Measurements from ENCODE around the gene GRIN1. TPM values are rescaled to one million over a fixed set of nuclear protein-coding genes. Genes with fewer than 3 reads are reported as not detected.

The GRIN1 gene
- total and polyA plus RNA-seq, 10 of the 15 experiments (the other 5 are each of a cell fraction or from before 2014, with no cell fraction given) = 0.05 to 0.10 (median 0.06) TPM; not detected in 6

DNA sequence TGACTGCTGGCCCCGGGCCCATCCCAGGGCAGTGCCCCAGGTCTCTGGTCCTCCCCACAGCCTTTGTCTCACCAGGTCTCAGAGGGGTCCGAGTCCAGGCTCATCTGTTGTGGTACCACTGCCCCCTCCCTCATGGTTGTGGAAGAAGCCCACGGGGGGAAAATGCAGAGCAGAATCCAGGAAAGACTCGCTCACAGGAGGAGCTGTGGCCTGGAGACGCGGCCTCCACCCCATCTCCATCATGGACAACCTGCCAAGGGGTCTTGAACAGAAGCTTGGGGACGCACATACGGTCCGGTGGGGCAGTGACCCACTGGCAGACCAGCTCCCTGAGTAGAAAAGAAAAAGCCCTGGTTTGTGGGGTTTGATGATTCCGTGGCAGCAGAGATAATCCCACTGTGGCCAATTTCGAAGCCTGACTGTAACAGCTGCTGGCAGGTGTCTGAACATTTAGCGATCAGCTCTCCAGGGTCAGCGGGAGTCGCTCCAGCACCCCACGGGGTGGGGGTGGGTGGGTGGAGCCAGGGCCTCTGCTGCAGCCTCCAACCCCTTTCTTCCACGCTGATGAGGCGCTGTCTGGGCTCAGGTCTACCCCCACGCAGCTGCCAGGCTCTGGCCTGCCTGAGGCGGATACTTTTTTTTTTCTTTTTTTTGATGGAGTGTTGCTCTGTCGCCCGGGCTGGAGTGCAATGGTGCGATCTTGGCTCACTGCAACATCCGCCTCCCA, 1.9 kb upstream of the GRIN1 start:
- Histone ChIP-seq H3K27ac (ENCODE audit: control insufficient read depth, insufficient read depth) (no peak overlapping the region), H3K27me3 (replicated peaks in 1 of 2; ENCODE audit: control insufficient read depth in 2 of 2, insufficient read depth in 2 of 2, low read length in 1 of 2) (peaks cover 10 to 14% of the 10 kb centered on the region in 2 experiments), H3K4me3 (no peak overlapping the region), H3K4me2 (ENCODE audit: control insufficient read depth, insufficient read depth) (no peak overlapping the region), H3K9me3 (replicated peaks; ENCODE audit: control insufficient read depth, insufficient read depth, low read length) (no peaks in the 10 kb centered on the region; the same call in 2 of the 3 replicates), H3K79me2 (ENCODE audit: control insufficient read depth, insufficient read depth, low read length) (no peaks in the 10 kb centered on the region), H4K20me1 (ENCODE audit: control insufficient read depth, insufficient read depth) (no peaks in the 10 kb centered on the region), H3K4me1 (ENCODE audit: control insufficient read depth, insufficient read depth, low read length) (no peaks in the 10 kb centered on the region), H3K9ac (ENCODE audit: control insufficient read depth, insufficient read depth, low read length) (no peak overlapping the region), H3K36me3 (ENCODE audit: control insufficient read depth in 2 of 2, insufficient read depth in 2 of 2, low read length in 1 of 2) (no peaks in the 10 kb centered on the region), H2AFZ (ENCODE audit: control insufficient read depth, low read depth, low read length) (no peak overlapping the region)
- in situ Hi-C loops (cut with MboI) (no loop called here), intact Hi-C loops (cut with micrococcal nuclease; ENCODE audit: unreplicated experiment) (no loop called here)
- no peak for FAIRE-seq
- SMC1A ChIA-PET (ENCODE audit: uncharacterized antibody, unreplicated experiment) = no interaction called here
- BruUV-seq (replicated peaks) = no TSS peak
- no peak for ATAC-seq
- TF ChIP-seq PAX5 (IDR thresholded peaks at IDR 0.05; ENCODE audit: borderline replicate concordance, low read depth, low read length) (no peak), TCF7 (IDR thresholded peaks at IDR 0.05; ENCODE audit: borderline replicate concordance) (no peak), TBL1XR1 (IDR thresholded peaks at IDR 0.05; ENCODE audit: low read depth, low read length) (no peak)
- TF ChIP-seq, protein P1, sequence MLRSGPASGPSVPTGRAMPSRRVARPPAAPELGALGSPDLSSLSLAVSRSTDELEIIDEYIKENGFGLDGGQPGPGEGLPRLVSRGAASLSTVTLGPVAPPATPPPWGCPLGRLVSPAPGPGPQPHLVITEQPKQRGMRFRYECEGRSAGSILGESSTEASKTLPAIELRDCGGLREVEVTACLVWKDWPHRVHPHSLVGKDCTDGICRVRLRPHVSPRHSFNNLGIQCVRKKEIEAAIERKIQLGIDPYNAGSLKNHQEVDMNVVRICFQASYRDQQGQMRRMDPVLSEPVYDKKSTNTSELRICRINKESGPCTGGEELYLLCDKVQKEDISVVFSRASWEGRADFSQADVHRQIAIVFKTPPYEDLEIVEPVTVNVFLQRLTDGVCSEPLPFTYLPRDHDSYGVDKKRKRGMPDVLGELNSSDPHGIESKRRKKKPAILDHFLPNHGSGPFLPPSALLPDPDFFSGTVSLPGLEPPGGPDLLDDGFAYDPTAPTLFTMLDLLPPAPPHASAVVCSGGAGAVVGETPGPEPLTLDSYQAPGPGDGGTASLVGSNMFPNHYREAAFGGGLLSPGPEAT (IDR thresholded peaks at IDR 0.05; ENCODE audit: low read depth) = no peak
- POLR2A ChIA-PET = interaction anchor here (0.6 to 3.1 kb wide), 2 partner anchors 13 to 141 kb away, joined by 3 to 8 read pairs; partner anchors contain the start of gene TOR4A
- WGBS (ENCODE audit: insufficient coverage, insufficient replicate concordance, low lambda C conversion rate, missing lambda C conversion rate) = 66% methylated on average over 20 of the region's 23 CpGs
- RAD21 ChIA-PET (ENCODE audit: unreplicated experiment) = interaction anchor here (0.6 kb wide), 1 partner anchor 41 kb away, joined by 4 read pairs; no protein-coding TSS in a partner anchor
- CTCF ChIA-PET = interaction anchor here (0.6 kb wide), 1 partner anchor 378 kb away, joined by 3 read pairs; no protein-coding TSS in a partner anchor
- DNase-seq (ENCODE audit: low read depth, low spot score) = no peak
